Tibial nerve (tissue), 4 donors: ENCODE results near the gene RBM38. TPM values are rescaled to one million over a fixed set of nuclear protein-coding genes. Genes with fewer than 3 reads are reported as not detected.

Experiments used
- DNase-seq, 2 donors: peaks; one replicate each; pipeline ENCODE4 v3.0.0-alpha.2; 2019; ENCODE audit warnings: low spot score in 2 of 2
- H3K27ac ChIP-seq, 4 donors: fragments of 200-600 bp; sonication (generic) in 3 of 4; one replicate each; pipeline ENCODE4 v1.5.1; 2017 to 2019; ENCODE audit warnings: mild to moderate bottlenecking in 1 of 4
- H3K27me3 ChIP-seq, 2 donors: fragments of 200-600 bp; sonication (generic) in 1 of 2; one replicate each; pipeline versions ENCODE4 v1.5.1 to v1.6.0; 2017 to 2019
- H3K36me3 ChIP-seq, 3 donors: fragments of 200-600 bp; sonication (generic); one replicate each; pipeline ENCODE4 v1.5.1; 2018 to 2019
- H3K4me1 ChIP-seq, 4 donors: fragments of 200-600 bp; sonication (generic) in 3 of 4; one replicate each; pipeline ENCODE4 v1.5.1; 2017 to 2019
- H3K4me3 ChIP-seq, 4 donors: fragments of 200-600 bp; sonication (generic) in 3 of 4; one replicate each; pipeline ENCODE4 v1.5.1; 2017 to 2019; ENCODE audit warnings: mild to moderate bottlenecking in 1 of 4, moderate library complexity in 1 of 4
- H3K9me3 ChIP-seq, 4 donors: fragments of 200-600 bp; sonication (generic) in 3 of 4; one replicate each; pipeline ENCODE4 v1.5.1; 2017 to 2019
- CTCF ChIP-seq, 5 experiments: fragments of 200-600 bp in 3 of 5; fragments of 450-650 bp in 2 of 5; sonication (generic) in 3 of 5; IDR thresholded peaks; one replicate each; pipeline ENCODE4 v1.5.1; 2016 to 2019; ENCODE audit warnings: antibody characterized with exemption in 5 of 5, mild to moderate bottlenecking in 3 of 5, moderate library complexity in 2 of 5
- EP300 ChIP-seq, 2 donors: sonication (generic); formaldehyde crosslinking; IDR thresholded peaks; one replicate each; pipeline ENCODE4 v1.6.1; 2017; ENCODE audit warnings: antibody characterized with exemption in 2 of 2, mild to moderate bottlenecking in 1 of 2
- POLR2A ChIP-seq, 2 donors: fragments of 450-650 bp; IDR thresholded peaks; one replicate each; pipeline ENCODE4 v1.6.1; 2017; ENCODE audit warnings: antibody characterized with exemption in 2 of 2, mild to moderate bottlenecking in 2 of 2, moderate library complexity in 2 of 2
- WGBS, 2 donors: methylation state at CpG; one replicate each; pipeline ENCODE4 v1.1.5; 2018; 5-methylcytosine and 5-hydroxymethylcytosine counted together
- total RNA-seq, 4 donors: library from RNA; depleted of rRNA; stranded (reverse); fragments of >200 nt; gene quantifications; one replicate each; pipeline ENCODE4 v1.1.0, GENCODE V29; 2016

RBM38 gene
- total RNA-seq, 4 donors from 2014 or later: 4.8 to 14.4 (median 5.8) TPM

- Histone ChIP-seq H3K27ac (no peak overlapping the region), H3K4me3 (no peak overlapping the region), H3K4me1 (peaks cover 0 to 13% (median 2%) of the 10 kb centered on the region in 4 donors), H3K27me3 (no peaks in the 10 kb centered on the region), H3K9me3 (no peaks in the 10 kb centered on the region), H3K36me3 (no peaks in the 10 kb centered on the region)
- DNase-seq: no peak
- whole genome bisulfite sequencing, 2 donors: 88 to 98% methylated on average over 13 of the region's 13 CpGs
- TF ChIP-seq CTCF (IDR thresholded peaks at IDR 0.05): no peak
- no peak for TF ChIP-seq EP300 (IDR thresholded peaks at IDR 0.05)
- TF ChIP-seq POLR2A (IDR thresholded peaks at IDR 0.05): no peak
Observed at GRCh38 chr20:57456116-57456515, 64.9 kb downstream of the RBM38 start.

- H3K36me3 ChIP-seq: no peaks in the 10 kb centered on the region
- no peaks in the 10 kb centered on the region for H3K9me3 ChIP-seq
- no peak overlapping the region for H3K27ac ChIP-seq
Observed at GRCh38 chr20:57457243-57458095, 66.3 kb downstream of the RBM38 start.

GRCh38 chr20:57458400-57459160, 67.4 kb downstream of the RBM38 start:
- Histone ChIP-seq H3K4me3 (no peak overlapping the region), H3K27ac (no peak overlapping the region), H3K36me3 (no peaks in the 10 kb centered on the region), H3K9me3 (no peaks in the 10 kb centered on the region), H3K4me1 (peaks cover 0 to 4% (median 0%) of the 10 kb centered on the region in 4 donors), H3K27me3 (no peaks in the 10 kb centered on the region)
- TF ChIP-seq CTCF (IDR thresholded peaks at IDR 0.05) (no peak), EP300 (IDR thresholded peaks at IDR 0.05) (no peak), POLR2A (IDR thresholded peaks at IDR 0.05) (no peak)
- DNase-seq: no peak
- 69 to 70% methylated on average over 7 of the region's 7 CpGs for WGBS, 2 donors

More at GRCh38 chr20:57457243-57458095, 66.3 kb downstream of the RBM38 start:
- H3K4me1 ChIP-seq: peaks cover 0 to 4% (median 0%) of the 10 kb centered on the region in 4 donors
- TF ChIP-seq CTCF (IDR thresholded peaks at IDR 0.05): no peak
- TF ChIP-seq EP300 (IDR thresholded peaks at IDR 0.05): no peak
- TF ChIP-seq POLR2A (IDR thresholded peaks at IDR 0.05): no peak
- no peaks in the 10 kb centered on the region for H3K27me3 ChIP-seq
- WGBS, 2 donors: 75 to 76% methylated on average over 16 to 21 of the region's 21 CpGs
- no peak for DNase-seq
- H3K4me3 ChIP-seq: no peak overlapping the region

Other genes starting within 250 kb of the RBM38 start
- gene BMP7, start 124.8 kb upstream of the RBM38 start, total RNA-seq: 10 to 100 TPM; 11.7 to 14.2 (median 13.4) TPM
- gene SPO11, start 61.6 kb upstream of the RBM38 start, total RNA-seq: not detected
- gene RAE1, start 40.1 kb upstream of the RBM38 start, total RNA-seq: 10 to 100 TPM; 12.6 to 20.9 (median 19.0) TPM
- gene CTCFL, start 133.7 kb downstream of the RBM38 start, total RNA-seq: not detected
- gene PCK1, start 169.7 kb downstream of the RBM38 start, total RNA-seq: 100 to 1,000 TPM in 1 of 4 donors, 10 to 100 TPM in 3; 16.1 to 131 (median 65.2) TPM
- gene ZBP1, start 229.0 kb downstream of the RBM38 start, total RNA-seq: 1 to 10 TPM in 1 of 4 donors, under 1 TPM in 1, not detected in 2; 0.78 to 3.6 TPM